Left forelimb (tissue), 1 donor: ENCODE results near the gene DHCR7.

Source experiments
- DNase-seq: peaks from one replicate; pipeline ENCODE4 v3.0.0-alpha.2; 2018; ENCODE audit warnings: low spot score

Gene DHCR7

GRCh38 chr11:71477641-71478527, 29.7 kb upstream of the DHCR7 start:
- no peak for DNase-seq

GRCh38 chr11:71476926-71477640, 28.9 kb upstream of the DHCR7 start:
- DNase-seq = no peak

- DNase-seq = no peak
Measured at GRCh38 chr11:71476031-71476430, 27.8 kb upstream of the DHCR7 start.

DNA sequence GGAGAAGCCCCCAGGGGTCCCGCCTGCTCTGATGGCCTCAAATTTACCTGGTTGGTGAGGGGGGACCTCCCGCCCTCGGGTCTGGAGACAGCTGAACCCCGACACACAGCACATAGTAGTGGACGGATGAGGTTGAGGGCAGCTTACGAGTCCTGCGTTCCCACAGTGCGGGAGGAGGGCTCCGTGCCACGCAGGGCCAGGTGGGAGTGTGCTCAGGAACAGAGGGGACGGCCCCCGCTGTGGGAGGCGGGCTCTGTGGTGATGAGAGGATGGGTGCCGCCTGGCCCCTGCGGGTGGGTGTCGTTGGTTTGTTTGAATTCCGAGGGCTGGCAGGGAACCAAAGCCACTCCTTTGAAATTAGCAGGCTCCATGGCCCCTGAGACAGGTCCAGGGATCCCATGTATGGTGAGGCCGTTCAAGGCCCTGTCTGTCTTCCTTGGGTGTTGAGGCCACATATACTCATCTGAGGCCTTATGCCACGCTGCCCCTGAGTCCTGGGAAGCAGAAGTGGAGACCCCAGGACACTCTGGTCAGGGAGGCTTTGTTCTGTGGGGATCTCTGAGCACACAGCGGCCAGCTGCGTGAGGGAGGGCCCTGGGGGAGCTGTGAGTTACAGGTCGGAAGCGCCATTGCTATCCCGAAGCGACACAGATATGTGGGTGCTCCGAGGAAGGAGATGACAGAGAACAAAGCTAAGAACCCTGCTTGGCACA, 26.7 kb upstream of the DHCR7 start:
- DNase-seq = no peak

GRCh38 chr11:71474141-71474770, 26.1 kb upstream of the DHCR7 start:
- DNase-seq = no peak

DNA sequence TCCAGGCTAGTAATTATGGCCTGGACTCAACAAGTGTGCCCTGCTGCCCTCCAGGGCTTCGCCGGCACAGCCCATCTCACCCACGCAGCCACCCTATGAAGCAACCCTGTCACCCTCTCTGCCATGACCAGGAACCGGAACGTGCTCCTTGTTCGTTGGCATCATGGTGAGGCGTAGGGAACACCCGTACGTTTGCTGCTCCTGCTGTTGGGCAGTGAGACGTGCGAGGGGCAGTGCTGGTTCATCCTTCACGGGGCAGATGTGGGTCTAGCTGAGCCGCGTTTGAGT, 25.5 kb upstream of the DHCR7 start:
- DNase-seq = no peak

DNA sequence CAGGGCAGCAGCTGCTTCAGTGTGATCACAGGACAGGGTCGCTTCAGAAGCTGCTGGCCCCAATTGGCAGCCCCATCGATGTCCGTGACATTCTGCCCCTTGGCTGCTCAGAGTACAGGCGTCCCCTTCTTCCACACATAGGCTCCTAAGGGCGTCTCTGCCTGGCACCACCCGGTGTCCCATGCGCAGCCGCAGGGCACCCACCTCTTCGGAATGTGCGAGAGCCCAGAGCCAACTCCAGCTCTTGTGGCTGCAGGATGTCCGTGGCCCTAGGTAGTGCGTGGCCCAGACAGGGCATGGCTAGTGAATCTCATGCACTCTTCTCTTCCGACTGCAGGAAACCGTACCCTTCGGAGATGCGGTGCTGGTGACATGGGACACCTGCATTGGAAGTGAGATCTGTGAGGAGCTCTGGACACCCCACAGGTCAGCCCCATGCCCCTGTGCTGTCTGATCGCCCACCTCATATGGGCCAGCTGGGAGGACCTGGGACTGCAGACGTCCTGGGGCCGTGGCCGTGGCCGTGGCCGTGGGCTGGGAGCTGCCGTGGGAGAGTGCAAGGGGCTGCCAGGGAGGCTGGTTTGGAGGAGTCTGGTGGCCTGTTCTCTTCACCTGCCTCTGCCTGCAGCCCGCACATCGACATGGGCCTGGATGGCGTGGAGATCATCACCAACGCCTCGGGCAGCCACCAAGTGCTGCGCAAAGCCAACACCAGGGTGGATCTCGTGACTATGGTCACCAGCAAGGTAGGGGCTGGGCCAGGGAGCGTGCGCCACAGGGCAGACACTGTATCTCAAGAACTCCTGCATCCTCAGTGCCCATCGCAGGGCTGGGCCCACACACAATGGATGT, 25.0 kb upstream of the DHCR7 start:
- no peak for DNase-seq

GRCh38 chr11:71472357-71472885, 24.2 kb upstream of the DHCR7 start:
- no peak for DNase-seq

DNA sequence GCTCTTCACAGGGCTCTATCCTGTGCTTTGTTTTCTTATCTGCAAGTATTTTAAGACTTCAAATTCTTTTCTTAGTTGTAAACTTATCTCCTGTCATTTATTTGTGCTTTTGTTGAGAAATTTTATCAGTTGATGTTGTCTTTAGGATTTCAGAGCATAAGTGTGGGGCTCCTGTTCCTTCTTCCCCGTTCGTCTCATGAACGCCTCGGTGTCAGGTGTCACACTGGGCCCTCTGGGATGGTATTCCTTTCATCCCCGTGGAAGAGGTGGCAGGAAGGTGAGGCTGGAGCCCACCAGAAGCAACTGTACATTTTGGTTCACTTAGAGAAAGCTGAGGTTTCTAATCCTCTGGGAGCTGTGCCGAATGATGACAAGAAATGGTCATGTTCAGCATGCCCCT, 22.8 kb upstream of the DHCR7 start:
- DNase-seq = no peak

- DNase-seq = no peak
Measured at GRCh38 chr11:71467164-71467563, 19.0 kb upstream of the DHCR7 start.

GRCh38 chr11:71466358-71466757, 18.2 kb upstream of the DHCR7 start:
- no peak for DNase-seq

- DNase-seq = no peak
Measured at GRCh38 chr11:71465054-71465453, 16.9 kb upstream of the DHCR7 start.

- DNase-seq = no peak
Measured at GRCh38 chr11:71463331-71464211, 15.4 kb upstream of the DHCR7 start.

- DNase-seq = no peak
Measured at GRCh38 chr11:71462726-71463125, 14.5 kb upstream of the DHCR7 start.

GRCh38 chr11:71461696-71462095, 13.5 kb upstream of the DHCR7 start:
- DNase-seq = no peak

DNA sequence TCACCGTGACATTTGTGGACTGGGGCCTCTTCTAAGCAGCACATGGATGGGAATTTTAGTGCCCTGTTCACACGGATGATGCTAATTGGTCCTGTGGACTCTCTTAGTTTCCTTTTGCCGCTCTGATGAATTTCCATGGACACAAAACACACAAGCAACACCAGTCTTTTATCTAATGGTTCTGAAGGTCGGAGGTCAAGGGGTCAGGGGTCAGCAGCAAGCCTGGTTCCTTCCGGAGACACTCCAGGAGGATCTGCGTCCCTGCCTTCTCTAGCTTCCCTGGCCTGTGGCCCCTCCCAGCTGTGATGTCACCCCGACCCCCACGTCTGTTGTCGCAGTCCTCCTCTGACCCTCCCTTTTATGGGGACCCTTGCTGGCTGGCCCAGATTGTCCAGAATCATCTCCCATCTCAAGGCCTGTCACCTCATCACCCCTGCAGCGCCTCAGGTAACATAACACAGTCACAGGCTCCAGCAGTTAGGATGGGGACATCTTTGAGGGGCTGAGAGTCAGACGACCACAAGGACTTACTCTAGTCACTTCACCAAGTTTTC, 11.7 kb upstream of the DHCR7 start:
- no peak for DNase-seq

GRCh38 chr11:71459076-71459766, 11.0 kb upstream of the DHCR7 start:
- no peak for DNase-seq

DNA sequence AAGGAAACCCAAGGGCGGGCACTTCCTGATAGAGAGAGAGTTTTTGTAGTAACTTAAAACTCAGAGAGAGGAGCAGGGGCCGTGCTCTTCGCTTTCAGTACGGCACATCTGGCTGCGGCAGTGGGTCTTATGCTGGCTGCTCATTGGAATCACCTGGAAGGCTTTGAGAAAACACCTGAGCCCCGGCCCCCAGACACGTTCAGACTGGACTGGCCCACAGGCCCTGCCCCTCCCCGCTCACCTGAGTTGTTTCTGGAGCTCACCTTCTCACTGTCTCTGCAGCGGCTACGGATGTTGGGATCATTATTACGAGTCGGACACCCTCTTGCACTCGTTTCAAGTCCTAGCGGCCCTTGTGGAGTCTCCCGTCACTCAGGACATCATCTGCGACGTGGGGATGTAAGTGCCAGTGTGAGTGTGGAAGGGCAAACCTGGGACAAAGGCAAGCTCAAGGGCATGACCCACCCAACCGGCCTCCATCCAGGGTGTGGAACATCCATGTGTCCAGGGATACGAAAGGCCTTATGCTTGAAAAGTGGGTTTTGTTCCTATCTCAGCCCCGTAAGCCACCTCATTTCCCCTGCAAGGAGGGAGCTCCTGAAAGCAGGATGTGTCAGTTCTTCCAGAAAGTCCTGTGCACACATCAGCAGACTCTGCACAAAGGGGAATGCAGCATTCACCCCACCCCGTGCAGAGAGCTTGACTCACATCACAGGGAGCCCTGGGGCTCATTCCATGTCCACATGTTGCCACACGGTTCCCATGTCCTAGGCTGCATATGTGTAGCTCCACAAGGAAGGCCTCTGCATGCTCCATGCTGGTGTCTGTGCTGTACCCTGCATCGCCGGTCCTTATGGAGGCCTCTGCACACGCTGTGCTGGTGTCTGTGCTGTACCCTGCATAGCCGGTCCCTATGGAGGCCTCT, 10.2 kb upstream of the DHCR7 start:
- DNase-seq = no peak
